OCI-LY1 (cell line): ENCODE data around the gene MATK.

Experiments used
- H2AFZ ChIP-seq: fragments of 200-600 bp; sonication (generic), shearing (Covaris generic); 2 replicates; pipeline ENCODE4 v1.6.0; 2014; ENCODE audit warnings: antibody characterized with exemption, mild to moderate bottlenecking, low read length
- H3F3A ChIP-seq: fragments of 200-600 bp; sonication (generic), shearing (Covaris generic); 2 replicates; pipeline ENCODE4 v1.6.0; 2014; ENCODE audit warnings: mild to moderate bottlenecking, antibody characterized with exemption, low read length, moderate library complexity; ENCODE audit not compliant: insufficient read depth
- H3K27ac ChIP-seq: fragments of 200-600 bp; sonication (generic); 2 replicates; pipeline ENCODE4 v1.5.1; 2014; ENCODE audit warnings: low read length, mixed run types, mild to moderate bottlenecking, low read depth; ENCODE audit not compliant: poor library complexity, severe bottlenecking
- H3K27me3 ChIP-seq: fragments of 200-600 bp; sonication (generic); 2 replicates; pipeline ENCODE4 v1.6.0; 2014; ENCODE audit warnings: antibody characterized with exemption, mild to moderate bottlenecking, low read length, moderate library complexity; ENCODE audit not compliant: insufficient read depth
- H3K36me3 ChIP-seq: fragments of 200-600 bp; sonication (generic); 2 replicates; pipeline ENCODE4 v1.6.1; 2014; ENCODE audit warnings: mild to moderate bottlenecking, antibody characterized with exemption, low read length, moderate library complexity, mixed read lengths; ENCODE audit not compliant: insufficient read depth
- H3K4me1 ChIP-seq: fragments of 200-600 bp; sonication (generic); 2 replicates; pipeline ENCODE4 v1.5.1; 2014; ENCODE audit warnings: mild to moderate bottlenecking, low read length, moderate library complexity; ENCODE audit not compliant: insufficient read depth, severe bottlenecking
- H3K4me2 ChIP-seq: fragments of 200-600 bp; sonication (generic), shearing (Covaris generic); 2 replicates; pipeline ENCODE4 v1.6.1; 2014; ENCODE audit warnings: low read length
- H3K4me3 ChIP-seq: fragments of 200-600 bp; sonication (generic); 2 replicates; pipeline ENCODE4 v1.5.1; 2014; ENCODE audit warnings: low read length, low read depth, mild to moderate bottlenecking, mixed read lengths; ENCODE audit not compliant: poor library complexity, severe bottlenecking
- H3K79me2 ChIP-seq: fragments of 200-600 bp; shearing (Covaris generic); 2 replicates; pipeline ENCODE4 v1.6.1; 2016; ENCODE audit warnings: mixed run types, low read length, mixed read lengths; ENCODE audit not compliant: insufficient read depth
- H3K9ac ChIP-seq: fragments of 200-600 bp; sonication (generic), shearing (Covaris generic); 2 replicates; pipeline ENCODE4 v1.6.1; 2014; ENCODE audit warnings: mild to moderate bottlenecking, low read length, mixed read lengths
- H3K9me2 ChIP-seq: fragments of 200-600 bp; sonication (generic), shearing (Covaris generic); 2 replicates; pipeline ENCODE4 v1.6.1; 2014; ENCODE audit warnings: low read depth, mild to moderate bottlenecking, low read length, mixed read lengths
- H3K9me3 ChIP-seq: fragments of 200-600 bp; shearing (Covaris generic); 2 replicates; pipeline ENCODE4 v1.6.1; 2014; ENCODE audit warnings: low read length, mixed read lengths
- H4K20me1 ChIP-seq: fragments of 200-600 bp; sonication (generic), shearing (Covaris generic); 2 replicates; pipeline ENCODE4 v1.6.0; 2016; ENCODE audit warnings: mild to moderate bottlenecking, low read length; ENCODE audit not compliant: insufficient read depth
- CTCF ChIP-seq: fragments of 200-600 bp; sonication (generic), shearing (Covaris generic); IDR thresholded peaks from 2 replicates; pipeline ENCODE4 v1.5.1; 2017; ENCODE audit warnings: mild to moderate bottlenecking, antibody characterized with exemption, low read length, moderate library complexity, mixed read lengths
- EZH2 ChIP-seq: fragments of 200-600 bp; sonication (generic), shearing (Covaris generic); IDR thresholded peaks from 2 replicates; pipeline ENCODE4 v1.8.0; 2017; ENCODE audit warnings: borderline replicate concordance, mixed run types, mild to moderate bottlenecking, antibody characterized with exemption, low read length, moderate library complexity, mixed read lengths

Gene MATK

GRCh38 chr19:3775374-3775711 is 10.8 kb downstream of the MATK start:
- no peaks in the 10 kb centered on the region for H3K9me3 ChIP-seq
- no peaks in the 10 kb centered on the region for H3F3A ChIP-seq
- no peaks in the 10 kb centered on the region for H3K27me3 ChIP-seq
- no peaks in the 10 kb centered on the region for H3K9me2 ChIP-seq
- no peak overlapping the region for H3K4me2 ChIP-seq
- no peak overlapping the region for H3K4me3 ChIP-seq
- H3K79me2 ChIP-seq = no peaks in the 10 kb centered on the region
- no peak for TF ChIP-seq CTCF
- TF ChIP-seq EZH2 = no peak
- no peaks in the 10 kb centered on the region for H3K36me3 ChIP-seq
- H2AFZ ChIP-seq = no peak overlapping the region
- H3K9ac ChIP-seq = no peak overlapping the region
- H3K4me1 ChIP-seq = no peaks in the 10 kb centered on the region
- no peak overlapping the region for H3K27ac ChIP-seq
- H4K20me1 ChIP-seq = no peaks in the 10 kb centered on the region

- no peaks in the 10 kb centered on the region for H3F3A ChIP-seq
- H3K9me2 ChIP-seq = no peaks in the 10 kb centered on the region
- H2AFZ ChIP-seq = no peak overlapping the region
- TF ChIP-seq EZH2 = no peak
- no peak for TF ChIP-seq CTCF
- no peaks in the 10 kb centered on the region for H4K20me1 ChIP-seq
- H3K9me3 ChIP-seq = no peaks in the 10 kb centered on the region
- H3K4me3 ChIP-seq = no peak overlapping the region
- no peak overlapping the region for H3K4me2 ChIP-seq
- no peaks in the 10 kb centered on the region for H3K79me2 ChIP-seq
- H3K27me3 ChIP-seq = no peaks in the 10 kb centered on the region
- no peaks in the 10 kb centered on the region for H3K36me3 ChIP-seq
- no peak overlapping the region for H3K27ac ChIP-seq
- no peaks in the 10 kb centered on the region for H3K4me1 ChIP-seq
- no peak overlapping the region for H3K9ac ChIP-seq
Observed at GRCh38 chr19:3774621-3775373, 11.4 kb downstream of the MATK start.

DNA sequence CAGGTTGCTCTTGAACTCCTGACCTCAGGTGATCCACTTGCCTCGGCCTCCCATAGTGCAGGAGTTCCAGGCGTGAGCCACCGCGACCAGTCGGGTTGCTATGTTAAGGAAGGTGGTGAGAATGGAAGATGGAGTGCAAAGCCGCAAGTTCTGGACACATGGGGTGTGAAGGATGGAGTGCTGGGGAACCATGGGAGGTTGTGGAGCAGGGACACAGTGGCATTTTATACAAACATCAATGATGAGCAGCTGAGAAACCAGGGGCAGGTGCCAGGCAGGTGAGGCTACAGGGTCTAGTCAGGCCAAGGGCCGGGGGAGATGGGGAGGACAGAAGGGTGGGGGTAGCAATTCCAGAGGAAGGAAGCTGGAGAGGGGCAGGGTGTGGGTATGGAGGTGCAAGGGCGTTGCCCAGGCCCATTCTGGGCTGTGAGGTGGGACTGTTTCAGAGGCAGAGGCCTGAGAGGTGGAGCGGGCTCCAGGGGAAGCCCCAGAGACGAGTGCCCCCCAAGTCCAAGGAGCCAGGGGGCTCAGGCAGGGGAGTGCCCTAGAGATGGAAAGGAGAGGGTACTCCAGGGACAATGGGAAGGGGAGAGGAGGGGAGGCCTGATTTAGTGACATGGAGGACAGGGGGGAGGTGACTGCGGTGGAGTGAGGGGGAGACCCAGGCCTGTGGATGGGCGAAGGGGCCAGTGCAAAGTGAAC is 12.2 kb downstream of the MATK start:
- H3K9me3 ChIP-seq = no peaks in the 10 kb centered on the region
- no peak overlapping the region for H3K4me2 ChIP-seq
- TF ChIP-seq CTCF = no peak
- TF ChIP-seq EZH2 = no peak
- H3K27ac ChIP-seq = no peak overlapping the region
- H3K27me3 ChIP-seq = no peaks in the 10 kb centered on the region
- H4K20me1 ChIP-seq = no peaks in the 10 kb centered on the region
- no peaks in the 10 kb centered on the region for H3K9me2 ChIP-seq
- H3K4me3 ChIP-seq = no peak overlapping the region
- H2AFZ ChIP-seq = no peak overlapping the region
- H3K4me1 ChIP-seq = no peaks in the 10 kb centered on the region
- H3K79me2 ChIP-seq = no peaks in the 10 kb centered on the region
- H3K36me3 ChIP-seq = no peaks in the 10 kb centered on the region
- H3K9ac ChIP-seq = no peak overlapping the region
- no peaks in the 10 kb centered on the region for H3F3A ChIP-seq
